ENCODE data around the gene CNNM1.

The CNNM1 gene

GRCh38 chr10:99387071-99387470, 57.9 kb downstream of the CNNM1 start:
- DNase-seq, result no peak
- intact Hi-C loops (cut with DNase I; ENCODE audit: low total_unique reads), result no loop called here
- H3K27ac ChIP-seq, result no peak overlapping the region

GRCh38 chr10:99387541-99387940, 58.4 kb downstream of the CNNM1 start:
- intact Hi-C loops (cut with DNase I; ENCODE audit: low total_unique reads), result no loop called here
- Histone ChIP-seq H3K4me1 (peaks cover 0 to under 1% (median 0%) of the 10 kb centered on the region in 4 donors), H3K27ac (no peak overlapping the region), H3K36me3 (no peaks in the 10 kb centered on the region), H3K27me3 (no peaks in the 10 kb centered on the region), H3K9me3 (no peaks in the 10 kb centered on the region), H3K4me3 (no peak overlapping the region)
- DNase-seq, result no peak
- TF ChIP-seq CTCF (IDR thresholded peaks at IDR 0.05), result no peak

More at GRCh38 chr10:99387071-99387470, 57.9 kb downstream of the CNNM1 start:
- H3K4me1 ChIP-seq, result no peaks in the 10 kb centered on the region
- no peak overlapping the region for H3K4me3 ChIP-seq
- H3K27me3 ChIP-seq, result no peaks in the 10 kb centered on the region
- H3K9me3 ChIP-seq, result no peaks in the 10 kb centered on the region
- no peak for TF ChIP-seq CTCF (IDR thresholded peaks at IDR 0.05)
- H3K36me3 ChIP-seq, result no peaks in the 10 kb centered on the region

GRCh38 chr10:99389729-99390480, 60.7 kb downstream of the CNNM1 start:
- Histone ChIP-seq H3K36me3 (peaks cover 0 to 3% (median under 1%) of the 10 kb centered on the region in 3 donors), H3K9me3 (no peaks in the 10 kb centered on the region), H3K27me3 (no peaks in the 10 kb centered on the region), H3K4me1 (peaks cover 0 to 3% (median 0%) of the 10 kb centered on the region in 4 donors), H3K27ac (no peak overlapping the region), H3K4me3 (no peak overlapping the region)
- DNase-seq, result no peak
- intact Hi-C loops (cut with DNase I; ENCODE audit: low total_unique reads), result loop anchor here (5.0 kb wide), 1 partner anchor 222 kb away; no protein-coding TSS in a partner anchor
- TF ChIP-seq CTCF (IDR thresholded peaks at IDR 0.05), result no peak

- Histone ChIP-seq H3K9me3 (no peaks in the 10 kb centered on the region), H3K36me3 (peaks cover 0 to 15% (median 6%) of the 10 kb centered on the region in 3 donors), H3K4me3 (no peak overlapping the region), H3K27me3 (no peaks in the 10 kb centered on the region), H3K27ac (no peak overlapping the region), H3K4me1 (peaks cover 0 to 3% (median 0%) of the 10 kb centered on the region in 4 donors)
- intact Hi-C loops (cut with DNase I; ENCODE audit: low total_unique reads), result loop anchor here (5.0 kb wide), 1 partner anchor 221 kb away; no protein-coding TSS in a partner anchor
- no peak for DNase-seq
- TF ChIP-seq CTCF (IDR thresholded peaks at IDR 0.05), result no peak
Measured at GRCh38 chr10:99391346-99391745, 62.2 kb downstream of the CNNM1 start.

GRCh38 chr10:99393036-99393435, 63.9 kb downstream of the CNNM1 start:
- Histone ChIP-seq H3K4me1 (peaks cover 0 to 3% (median 0%) of the 10 kb centered on the region in 4 donors), H3K4me3 (no peak overlapping the region), H3K27ac (no peak overlapping the region), H3K9me3 (no peaks in the 10 kb centered on the region), H3K36me3 (peaks cover 6 to 32% (median 20%) of the 10 kb centered on the region in 3 donors), H3K27me3 (no peaks in the 10 kb centered on the region)
- intact Hi-C loops (cut with DNase I; ENCODE audit: low total_unique reads), result loop anchor here (5.0 kb wide), 1 partner anchor 219 kb away; no protein-coding TSS in a partner anchor
- TF ChIP-seq CTCF (IDR thresholded peaks at IDR 0.05), result no peak
- no peak for DNase-seq
